GM19455 (cell line): Measurements from ENCODE around the gene AKAP10.
A peak's percentile ranks its signal among the peaks of the same experiment; 100 is the strongest.
"Not testable (repeated sequence)": the region's sequence is repeated elsewhere in the genome, so short reads cannot be mapped to it uniquely, and the experiment has no call there.

Experiments used
- ATAC-seq: cut with Tn5 transposase; IDR thresholded peaks from one replicate; pipeline ENCODE4 v1.9.1; 2021; ENCODE audit not compliant: unreplicated experiment

AKAP10 gene

DNA sequence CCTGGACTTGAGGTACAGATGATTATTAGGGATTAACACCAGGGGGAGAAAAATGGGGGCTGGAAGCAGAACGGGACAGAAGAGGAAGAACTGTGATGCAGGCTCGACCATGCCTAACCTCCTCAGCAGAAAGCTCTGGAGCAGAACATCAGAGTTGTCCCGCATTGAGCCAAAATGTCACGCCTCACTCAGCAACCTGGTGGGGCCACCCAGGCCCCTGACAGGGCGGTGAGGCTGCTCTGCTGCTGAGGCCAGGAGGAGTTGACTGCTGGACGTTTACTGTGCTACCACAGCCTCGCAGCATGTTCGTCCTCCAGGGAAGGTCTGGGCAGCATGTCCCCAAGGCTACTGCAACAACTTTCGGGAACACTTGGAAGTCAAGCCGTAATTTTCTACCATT is 103.4 kb downstream of the AKAP10 start:
- no peak for ATAC-seq

DNA sequence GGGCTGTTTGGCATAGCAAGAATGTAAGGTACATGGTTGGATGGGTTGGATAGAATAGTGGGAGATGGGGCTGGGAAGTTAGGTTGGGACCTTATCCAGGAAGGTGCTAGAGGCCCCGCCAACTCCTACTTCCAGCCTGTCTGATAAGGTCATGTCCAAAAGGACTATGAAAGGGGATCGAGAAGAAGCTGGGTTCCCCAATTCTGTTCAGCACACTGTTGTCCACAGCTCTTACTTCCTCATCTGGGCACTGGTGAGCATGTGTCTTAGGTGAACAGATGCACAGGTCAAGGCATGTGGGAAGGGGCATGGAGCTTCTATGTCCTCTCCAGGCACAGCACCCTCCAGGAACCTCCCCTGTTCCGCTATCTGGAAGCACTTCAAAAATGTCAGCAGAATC is 104.3 kb downstream of the AKAP10 start:
- ATAC-seq, result no peak

DNA sequence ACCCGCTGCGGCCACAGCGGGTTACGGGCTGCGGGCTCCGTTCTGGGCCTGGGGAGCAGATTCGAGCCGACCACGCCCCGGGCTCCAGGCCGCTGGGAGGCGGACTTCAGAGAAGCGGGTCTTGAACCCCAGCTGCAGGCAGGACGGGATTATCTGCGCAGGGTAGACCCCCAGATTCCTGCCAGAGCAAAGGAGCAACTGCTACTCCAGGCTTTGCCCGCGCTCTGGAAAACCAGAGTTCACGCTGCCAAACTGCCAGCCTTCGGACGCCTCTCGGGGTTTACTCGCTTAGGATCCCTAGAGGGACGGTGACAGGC is 109.6 kb downstream of the AKAP10 start:
- no peak for ATAC-seq

DNA sequence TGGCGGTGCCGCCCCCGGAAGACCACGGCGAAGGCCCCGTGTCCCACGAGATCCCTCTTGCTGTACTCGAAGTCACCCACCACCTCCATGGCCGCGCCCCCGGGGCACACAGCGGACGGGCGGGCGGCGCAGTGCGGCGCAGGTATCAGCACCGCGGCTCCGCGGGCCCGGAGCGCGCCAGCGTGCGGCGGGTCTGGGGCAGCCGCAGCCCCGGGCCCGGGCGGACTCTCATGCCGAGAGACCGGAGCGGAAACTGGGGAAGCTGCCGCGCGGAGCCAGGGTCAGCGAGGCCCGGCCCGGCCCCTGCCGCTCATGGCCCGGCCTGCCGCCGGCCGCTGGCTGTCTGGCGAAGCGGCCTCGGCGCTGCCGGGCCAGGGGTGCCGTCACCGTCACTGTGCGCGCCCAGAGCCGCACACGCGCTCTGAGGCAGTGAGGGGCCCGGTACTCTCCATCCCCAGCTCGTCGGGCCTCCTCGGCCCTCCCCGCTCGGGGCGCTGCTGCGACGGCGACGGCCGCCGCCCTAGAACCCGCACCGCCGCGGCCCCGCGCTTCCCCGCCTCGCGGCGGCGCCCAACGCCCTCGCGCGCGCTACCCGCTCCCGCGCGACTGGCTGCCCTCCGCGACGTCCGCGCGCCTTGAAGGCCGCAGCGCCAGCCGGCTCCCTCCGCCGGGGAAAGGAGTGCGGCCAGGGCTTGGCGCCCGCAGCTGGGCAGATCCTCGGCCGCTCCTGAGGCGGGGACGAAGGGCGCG is 110.1 kb downstream of the AKAP10 start, which contains the start of gene ULK2:
Gene ULK2, minus strand, starts transcription at position 608 of the 750 bp plus-strand sequence. Its CDS starts 519 bp downstream, at position 89.
- ATAC-seq, result peak; percentile 56

DNA sequence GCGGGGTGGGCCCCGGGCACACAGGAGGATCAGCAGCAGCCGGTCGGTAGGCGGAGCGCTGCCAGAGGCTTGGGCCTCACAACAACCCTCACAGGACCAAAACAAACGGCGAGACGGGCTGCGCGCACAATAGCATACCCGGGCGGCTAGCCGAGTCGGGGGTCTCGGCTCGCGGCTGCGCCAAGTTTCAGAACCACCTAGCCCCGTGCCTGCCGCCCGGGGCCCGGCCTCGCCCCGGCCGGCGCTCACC is 110.6 kb downstream of the AKAP10 start:
- ATAC-seq, result peak; percentile 52

DNA sequence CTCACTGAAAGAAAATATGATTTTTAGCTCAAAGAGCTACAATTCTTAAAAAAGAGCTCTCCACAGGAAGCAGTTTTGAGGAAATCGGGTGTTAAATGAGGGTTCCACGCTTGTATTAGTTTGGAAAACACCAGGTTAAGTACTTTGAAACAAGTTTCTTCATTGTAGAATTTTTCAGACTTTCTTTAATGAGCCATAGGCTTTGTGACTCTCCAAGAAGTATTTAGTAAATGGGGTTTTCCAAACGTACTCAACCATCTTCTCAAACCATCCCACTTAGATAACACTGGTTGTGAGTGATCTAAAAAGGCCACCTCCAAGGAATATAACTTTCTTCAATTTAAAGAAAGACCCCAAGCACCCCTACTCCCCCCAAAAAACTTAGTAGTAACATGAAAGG is 112.6 kb downstream of the AKAP10 start:
- ATAC-seq, result no peak

DNA sequence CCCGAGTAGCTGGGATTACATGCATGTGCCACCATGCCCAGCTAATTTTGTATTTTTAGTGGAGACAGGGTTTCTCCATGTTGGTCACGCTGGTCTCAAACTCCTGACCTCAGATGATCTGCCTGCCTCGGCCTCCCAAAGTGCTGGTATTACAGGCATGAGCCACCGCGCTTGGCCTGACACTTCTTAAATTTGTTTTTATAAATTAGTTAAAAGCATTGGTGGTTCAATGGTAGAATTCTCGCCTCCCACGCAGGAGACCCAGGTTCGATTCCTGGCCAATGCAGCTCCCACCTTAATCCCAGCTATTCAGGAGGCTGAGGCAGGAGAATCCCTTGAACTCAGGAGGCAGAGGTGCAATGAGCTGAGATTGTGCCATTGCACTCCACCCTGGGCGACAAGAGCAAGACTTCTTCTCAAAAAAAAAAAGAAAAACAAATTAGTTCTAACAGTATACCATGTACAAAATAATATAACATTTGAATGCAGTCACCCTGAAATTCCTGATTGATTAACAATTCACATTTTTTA is 116.9 kb downstream of the AKAP10 start:
- not testable (repeated sequence) for ATAC-seq

DNA sequence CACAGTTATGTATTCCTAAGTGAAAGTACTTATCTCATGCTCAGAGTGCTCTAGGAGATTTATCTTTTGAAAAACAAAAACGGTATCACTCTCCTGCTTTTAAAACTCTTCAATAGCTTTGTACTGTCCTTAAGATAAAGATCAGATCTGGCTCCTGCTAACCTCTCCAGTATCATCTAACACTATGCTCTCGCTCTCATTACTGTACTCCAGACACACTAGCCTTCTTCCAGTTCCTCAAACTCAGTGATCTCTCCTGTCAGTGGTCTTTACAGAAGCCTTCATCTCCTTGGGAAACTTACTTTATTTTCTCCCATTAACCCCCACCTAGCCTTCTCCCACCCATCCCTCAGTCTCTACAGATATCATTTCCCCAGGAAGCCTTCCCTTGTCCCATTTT is 120.0 kb downstream of the AKAP10 start:
- no peak for ATAC-seq
